Measurements from ENCODE around the gene VENTX.

Gene VENTX

GRCh38 chr10:133277277-133277992, 39.8 kb downstream of the VENTX start:
- intact Hi-C loops (cut with DNase I) = no loop called here
- no peak for DNase-seq

DNA sequence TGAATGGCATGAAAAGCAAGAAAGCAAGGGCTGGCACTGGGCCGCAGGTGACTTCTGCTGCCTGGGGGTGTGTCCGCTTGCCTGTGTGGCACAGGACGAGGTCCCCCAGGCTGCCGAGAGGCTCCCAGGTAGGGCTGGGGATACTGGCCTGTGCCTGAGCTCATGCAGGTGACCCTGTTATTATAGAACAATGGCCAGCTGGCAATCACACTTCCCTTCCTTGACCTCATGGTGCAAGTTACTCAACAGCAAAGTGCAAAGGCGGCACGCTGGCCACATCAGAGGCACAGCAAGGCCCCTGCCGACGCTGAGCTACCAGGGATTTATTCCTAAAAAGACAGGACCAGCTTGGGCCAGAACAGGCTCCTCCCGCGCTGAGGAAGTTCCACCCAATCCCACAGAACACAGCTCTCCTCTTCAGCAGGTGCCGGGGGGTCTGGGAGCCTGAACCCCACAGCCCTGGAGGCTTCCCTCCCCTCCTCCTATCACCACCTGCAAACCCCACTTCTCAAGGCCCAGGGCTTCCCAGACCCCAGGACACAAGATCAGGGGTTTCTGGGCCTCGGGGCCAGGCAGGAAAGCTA, 40.4 kb downstream of the VENTX start:
- intact Hi-C loops (cut with DNase I) = no loop called here
- DNase-seq = no peak

- peak in 13 of 42 donors; percentile 21 to 63 (median 34) for DNase-seq
- intact Hi-C loops (cut with DNase I) = no loop called here
Measured at GRCh38 chr10:133278577-133279265, 41.1 kb downstream of the VENTX start.

- DNase-seq = no peak
- intact Hi-C loops (cut with DNase I) = no loop called here
Measured at GRCh38 chr10:133279326-133280226, 41.9 kb downstream of the VENTX start.

DNA sequence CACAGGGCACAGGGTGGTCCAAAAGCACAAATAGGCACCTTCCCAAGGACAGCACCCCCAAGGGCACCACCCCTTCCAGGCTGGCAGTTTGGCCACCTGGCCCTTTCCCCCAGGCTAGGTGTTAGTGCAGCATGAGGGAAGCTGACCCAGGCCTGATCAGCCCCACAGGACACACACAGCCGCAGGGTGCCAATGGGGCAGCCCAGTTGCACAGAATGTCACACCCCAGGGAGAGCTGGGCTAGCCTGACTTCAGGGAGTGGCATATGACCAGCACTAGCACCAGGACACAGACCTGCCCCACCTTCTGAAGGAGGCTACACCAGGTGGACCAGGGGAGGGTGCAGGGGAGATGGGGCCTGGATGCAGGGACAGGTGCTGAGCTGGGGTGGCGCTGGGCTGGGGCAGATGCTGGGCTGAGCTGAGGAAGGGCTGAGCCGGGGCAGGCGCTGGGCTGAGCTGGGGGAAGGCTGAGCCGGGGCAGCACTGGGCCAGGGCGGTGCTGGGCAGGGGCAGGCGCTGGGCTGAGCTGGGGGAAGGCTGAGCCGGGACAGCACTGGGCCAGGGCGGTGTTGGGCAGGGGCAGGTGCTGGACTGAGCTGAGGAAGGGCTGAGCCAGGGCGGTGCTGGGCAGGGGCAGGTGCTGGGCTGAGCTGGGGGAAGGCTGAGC, 42.9 kb downstream of the VENTX start:
- intact Hi-C loops (cut with DNase I) = no loop called here

DNA sequence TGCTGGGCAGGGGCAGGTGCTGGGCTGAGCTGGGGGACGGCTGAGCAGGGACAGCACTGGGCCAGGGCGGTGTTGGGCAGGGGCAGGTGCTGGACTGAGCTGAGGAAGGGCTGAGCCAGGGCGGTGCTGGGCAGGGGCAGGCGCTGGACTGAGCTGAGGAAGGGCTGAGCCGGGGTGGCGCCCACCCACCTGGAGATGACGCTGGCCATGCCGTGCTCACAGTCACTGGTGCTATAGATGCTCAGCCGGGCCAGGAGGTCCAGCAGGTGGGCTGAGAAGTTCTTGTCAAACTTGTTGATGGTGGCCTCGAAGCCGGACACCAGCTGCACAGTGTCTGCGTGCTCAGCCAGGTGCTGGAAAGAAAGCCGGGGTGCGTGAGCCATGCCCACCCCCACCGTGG, 43.4 kb downstream of the VENTX start:
- no peak for DNase-seq
- intact Hi-C loops (cut with DNase I) = no loop called here

More for the DNA sequence above, 42.9 kb downstream of the VENTX start:
- no peak for DNase-seq

DNA sequence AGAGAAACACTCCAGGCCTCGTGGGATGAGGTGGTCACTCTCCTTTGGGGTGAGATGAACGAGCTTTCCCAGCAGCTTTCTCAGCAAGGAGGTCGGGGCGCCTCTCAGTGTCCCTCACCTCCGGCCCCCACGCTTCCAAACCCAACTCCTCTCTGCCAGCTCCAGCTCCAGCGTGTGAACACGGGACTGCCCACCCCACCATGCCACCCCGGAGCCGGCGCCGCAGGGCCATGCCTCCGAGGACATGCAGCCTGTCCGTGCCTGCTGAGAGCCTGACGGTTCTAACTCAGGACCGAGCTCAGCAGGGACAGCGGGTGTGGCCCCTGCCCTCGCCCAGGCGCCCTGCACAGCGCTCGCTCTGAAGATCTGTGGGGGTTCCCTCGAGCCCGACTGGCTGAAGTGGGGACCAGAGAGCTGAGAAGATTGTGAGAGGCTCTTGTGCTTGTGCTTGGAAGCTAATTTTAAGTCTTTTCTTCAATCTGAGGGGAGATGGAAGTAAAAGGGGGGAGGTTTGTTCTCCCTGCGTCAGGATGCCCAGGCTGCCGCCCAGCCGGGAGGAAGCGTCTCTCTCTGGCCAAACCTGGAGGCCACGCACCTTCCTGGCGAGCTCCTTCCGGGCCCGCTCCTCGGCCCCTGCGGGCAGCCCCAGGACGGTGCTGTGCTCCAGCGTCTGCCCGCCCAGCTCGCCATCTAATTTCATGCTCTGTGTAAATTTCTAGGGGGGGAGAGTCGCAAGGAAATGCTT, 44.1 kb downstream of the VENTX start:
- DNase-seq = no peak
- intact Hi-C loops (cut with DNase I) = no loop called here

DNA sequence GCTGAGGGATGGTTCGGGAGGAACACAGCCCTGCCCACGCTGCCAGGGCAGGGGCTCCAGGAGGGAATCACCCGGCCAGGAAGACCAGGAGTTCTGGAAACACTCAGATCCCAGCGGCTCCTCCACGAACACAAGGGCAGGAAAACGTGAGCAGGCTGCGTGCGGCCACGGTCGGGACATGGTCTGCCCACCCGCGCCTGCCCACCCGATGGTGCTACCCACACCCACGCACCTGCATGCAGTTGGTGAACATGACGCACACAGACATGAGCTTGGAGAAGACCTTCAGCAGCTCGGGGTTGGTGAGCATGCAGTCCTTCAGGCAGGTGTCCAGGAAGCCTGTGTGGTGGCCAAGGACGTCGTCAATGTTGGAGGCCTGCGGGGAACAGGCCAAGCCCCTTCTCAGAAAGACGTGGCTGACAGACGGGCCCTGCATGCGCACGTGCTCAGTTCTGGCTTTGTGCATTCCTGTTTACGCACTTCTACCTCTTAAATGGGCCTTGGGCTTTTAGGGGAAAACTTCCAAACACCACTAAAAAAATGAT, 45.3 kb downstream of the VENTX start:
- no peak for DNase-seq
- intact Hi-C loops (cut with DNase I) = no loop called here

GRCh38 chr10:133283931-133284330, 46.3 kb downstream of the VENTX start:
- no peak for DNase-seq
- intact Hi-C loops (cut with DNase I) = no loop called here

GRCh38 chr10:133285217-133285616, 47.6 kb downstream of the VENTX start:
- no peak for DNase-seq
- intact Hi-C loops (cut with DNase I) = no loop called here

DNA sequence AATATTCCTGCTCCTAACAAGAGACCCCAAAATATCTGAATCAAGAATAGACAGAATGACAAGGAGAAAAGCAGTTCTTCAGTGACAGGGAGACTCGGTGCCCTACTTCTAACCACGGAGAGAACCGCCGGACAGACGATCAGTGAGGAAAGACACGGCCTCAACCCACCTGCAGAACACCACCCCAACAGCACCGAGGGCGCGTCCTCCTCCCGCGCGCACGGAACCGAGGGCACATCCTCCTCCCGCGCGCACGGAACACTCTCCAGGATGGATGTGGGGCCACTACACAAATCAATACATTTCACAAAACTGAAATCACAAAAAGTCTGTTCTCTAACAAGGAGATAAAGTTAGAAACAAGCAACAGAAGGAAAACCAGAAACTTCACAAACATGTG, 48.7 kb downstream of the VENTX start:
- intact Hi-C loops (cut with DNase I) = no loop called here
- peak in 17 of 42 donors; percentile 17 to 68 (median 38) for DNase-seq

- DNase-seq = no peak
- intact Hi-C loops (cut with DNase I) = no loop called here
Measured at GRCh38 chr10:133287832-133288500, 50.3 kb downstream of the VENTX start.

- intact Hi-C loops (cut with DNase I) = no loop called here
- DNase-seq = no peak
Measured at GRCh38 chr10:133289761-133290160, 52.1 kb downstream of the VENTX start.

All from head of caudate nucleus (tissue), 42 donors.